ENCODE results near the gene CDH18. TPM values are rescaled to one million over a fixed set of nuclear protein-coding genes. Genes with fewer than 3 reads are reported as not detected.

Gene CDH18
- polyA plus RNA-seq, 3 donors from 2014 or later = not detected

- Mint-ChIP-seq H3K27me3 (ENCODE audit: low read depth in 3 of 3) (peaks cover 0 to 4% (median 0%) of the 10 kb centered on the region in 3 donors), H3K27ac (no peak overlapping the region), H3K4me1 (no peaks in the 10 kb centered on the region), H3K9me3 (peaks cover 16 to 58% (median 31%) of the 10 kb centered on the region in 6 donors), H3K36me3 (peaks cover 0 to 7% (median 5%) of the 10 kb centered on the region in 3 donors), H3K4me3 (no peak overlapping the region)
- DNase-seq = no peak
These were observed 9.5 kb downstream of the CDH18 start for GRCh38 chr5:19978476-19978875.

DNA sequence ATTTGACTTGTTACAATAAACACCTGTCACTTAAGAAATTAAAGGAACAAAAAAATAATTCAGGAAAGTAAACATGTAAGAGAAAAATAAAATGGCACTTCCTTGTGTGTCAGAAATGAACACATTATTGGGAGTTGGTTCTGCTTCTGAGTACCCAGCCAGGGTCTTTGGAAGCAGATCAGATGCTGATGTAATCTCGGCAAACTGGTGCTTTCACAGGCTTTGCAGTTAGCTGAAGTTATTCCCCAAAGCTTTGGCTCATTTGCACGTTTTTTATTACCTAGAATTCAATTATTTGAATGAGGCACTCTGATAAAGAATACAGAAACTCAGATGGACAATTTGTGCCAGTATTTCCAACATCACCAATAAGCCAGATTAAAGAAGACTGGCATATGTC lies 10.9 kb downstream of the CDH18 start:
- Mint-ChIP-seq H3K27me3 (ENCODE audit: low read depth in 3 of 3) (peaks cover 0 to 4% (median 0%) of the 10 kb centered on the region in 3 donors), H3K27ac (no peak overlapping the region), H3K4me1 (no peaks in the 10 kb centered on the region), H3K9me3 (peaks cover 12 to 56% (median 33%) of the 10 kb centered on the region in 6 donors), H3K36me3 (peaks cover 0 to 7% (median 5%) of the 10 kb centered on the region in 3 donors), H3K4me3 (no peak overlapping the region)
- DNase-seq = no peak

DNA sequence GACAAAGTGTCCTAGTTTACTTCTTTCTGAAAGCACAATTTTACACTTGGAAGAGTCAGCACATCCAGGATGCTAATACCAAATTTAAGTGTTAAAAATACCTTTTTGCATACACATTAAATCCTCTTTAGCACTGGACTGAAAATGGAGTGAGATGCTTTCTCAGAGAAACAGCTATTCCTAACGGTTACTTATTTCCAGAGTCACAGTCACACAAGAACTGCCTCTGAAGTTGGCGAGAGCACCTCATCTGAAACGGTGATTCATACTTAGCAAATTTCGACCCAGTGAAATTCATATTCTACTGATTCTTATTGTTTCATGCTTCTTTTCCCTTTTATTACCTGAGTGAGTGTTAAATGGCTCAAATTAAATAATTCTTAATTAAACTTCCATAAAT lies 12.2 kb downstream of the CDH18 start:
- Mint-ChIP-seq H3K27me3 (ENCODE audit: low read depth in 3 of 3) (peaks cover 0 to 4% (median 0%) of the 10 kb centered on the region in 3 donors), H3K4me3 (no peak overlapping the region), H3K27ac (no peak overlapping the region), H3K9me3 (peaks cover 16 to 51% (median 26%) of the 10 kb centered on the region in 6 donors), H3K4me1 (no peaks in the 10 kb centered on the region), H3K36me3 (peaks cover 3 to 7% (median 5%) of the 10 kb centered on the region in 3 donors)
- no peak for DNase-seq

- Mint-ChIP-seq H3K9me3 (peaks cover 5 to 26% (median 14%) of the 10 kb centered on the region in 6 donors), H3K27ac (no peak overlapping the region), H3K4me3 (no peak overlapping the region), H3K27me3 (ENCODE audit: low read depth in 3 of 3) (peaks cover 0 to 2% (median 0%) of the 10 kb centered on the region in 3 donors), H3K4me1 (no peaks in the 10 kb centered on the region), H3K36me3 (no peaks in the 10 kb centered on the region)
- no peak for DNase-seq
These were observed 27.5 kb downstream of the CDH18 start for GRCh38 chr5:19960451-19960850.

- Mint-ChIP-seq H3K4me3 (no peak overlapping the region), H3K9me3 (peaks cover 5 to 32% (median 16%) of the 10 kb centered on the region in 6 donors), H3K36me3 (no peaks in the 10 kb centered on the region), H3K27ac (no peak overlapping the region), H3K27me3 (ENCODE audit: low read depth in 3 of 3) (peaks cover 0 to 2% (median 0%) of the 10 kb centered on the region in 3 donors), H3K4me1 (no peaks in the 10 kb centered on the region)
- DNase-seq = no peak
These were observed 28.1 kb downstream of the CDH18 start for GRCh38 chr5:19959830-19960384.

- Mint-ChIP-seq H3K4me3 (no peak overlapping the region), H3K27ac (no peak overlapping the region), H3K36me3 (no peaks in the 10 kb centered on the region), H3K27me3 (ENCODE audit: low read depth in 3 of 3) (peaks cover 0 to 2% (median 0%) of the 10 kb centered on the region in 3 donors), H3K4me1 (no peaks in the 10 kb centered on the region), H3K9me3 (peaks cover 7 to 38% (median 16%) of the 10 kb centered on the region in 6 donors)
- DNase-seq = no peak
These were observed 37.1 kb downstream of the CDH18 start for GRCh38 chr5:19950897-19951296.

DNA sequence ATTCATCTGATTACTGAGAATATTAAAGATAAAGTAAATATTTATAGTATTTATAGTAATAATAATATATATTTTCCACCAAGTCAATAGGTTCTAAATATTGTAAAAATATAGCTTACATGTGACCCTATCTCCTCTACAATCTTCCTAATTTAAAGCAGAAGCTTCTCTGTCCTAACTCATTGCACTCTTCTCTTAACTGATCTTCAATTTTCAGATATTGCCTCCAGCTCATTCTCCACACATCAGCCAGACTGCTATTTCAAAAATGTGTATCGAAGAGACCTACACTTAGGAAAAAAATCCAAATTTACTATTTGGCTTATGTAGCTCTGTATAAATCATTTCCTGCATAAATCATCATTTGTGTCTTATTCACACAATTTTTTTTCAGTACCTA lies 47.8 kb downstream of the CDH18 start:
- Mint-ChIP-seq H3K36me3 (peaks cover 0 to 3% (median 0%) of the 10 kb centered on the region in 3 donors), H3K4me1 (no peaks in the 10 kb centered on the region), H3K9me3 (peaks cover 7 to 53% (median 25%) of the 10 kb centered on the region in 6 donors), H3K27ac (no peak overlapping the region), H3K27me3 (ENCODE audit: low read depth in 3 of 3) (peaks cover 0 to 2% (median 0%) of the 10 kb centered on the region in 3 donors), H3K4me3 (no peak overlapping the region)
- no peak for DNase-seq

- no peak overlapping the region for H3K27ac Mint-ChIP-seq
- H3K9me3 Mint-ChIP-seq = peaks cover 11 to 50% (median 25%) of the 10 kb centered on the region in 6 donors
- no peak overlapping the region for H3K4me3 Mint-ChIP-seq
- no peaks in the 10 kb centered on the region for H3K36me3 Mint-ChIP-seq
- peaks cover 0 to 2% (median 0%) of the 10 kb centered on the region in 3 donors for H3K27me3 Mint-ChIP-seq (ENCODE audit: low read depth in 3 of 3)
- no peaks in the 10 kb centered on the region for H3K4me1 Mint-ChIP-seq
- no peak for DNase-seq
These were observed 57.5 kb downstream of the CDH18 start for GRCh38 chr5:19930451-19930850.

GRCh38 chr5:19928562-19929421 lies 59.2 kb downstream of the CDH18 start:
- Mint-ChIP-seq H3K4me1 (no peaks in the 10 kb centered on the region), H3K9me3 (peaks cover 11 to 51% (median 23%) of the 10 kb centered on the region in 6 donors), H3K27me3 (ENCODE audit: low read depth in 3 of 3) (peaks cover 0 to 2% (median 0%) of the 10 kb centered on the region in 3 donors), H3K27ac (no peak overlapping the region), H3K36me3 (no peaks in the 10 kb centered on the region), H3K4me3 (no peak overlapping the region)
- DNase-seq = no peak

GRCh38 chr5:19927919-19928318 lies 60.1 kb downstream of the CDH18 start:
- no peak overlapping the region for H3K27ac Mint-ChIP-seq
- peaks cover 6 to 57% (median 27%) of the 10 kb centered on the region in 6 donors for H3K9me3 Mint-ChIP-seq
- peaks cover 0 to 2% (median 0%) of the 10 kb centered on the region in 3 donors for H3K27me3 Mint-ChIP-seq (ENCODE audit: low read depth in 3 of 3)
- no peak for DNase-seq
- H3K4me3 Mint-ChIP-seq = no peak overlapping the region
- no peaks in the 10 kb centered on the region for H3K4me1 Mint-ChIP-seq
- H3K36me3 Mint-ChIP-seq = no peaks in the 10 kb centered on the region

- no peaks in the 10 kb centered on the region for H3K36me3 Mint-ChIP-seq
- peaks cover 0 to 4% (median 0%) of the 10 kb centered on the region in 3 donors for H3K27me3 Mint-ChIP-seq (ENCODE audit: low read depth in 3 of 3)
- no peak for DNase-seq
- H3K9me3 Mint-ChIP-seq = peaks cover 6 to 56% (median 26%) of the 10 kb centered on the region in 6 donors
- H3K4me3 Mint-ChIP-seq = no peak overlapping the region
- no peak overlapping the region for H3K27ac Mint-ChIP-seq
- H3K4me1 Mint-ChIP-seq = no peaks in the 10 kb centered on the region
These were observed 60.8 kb downstream of the CDH18 start for GRCh38 chr5:19927170-19927569.

DNA sequence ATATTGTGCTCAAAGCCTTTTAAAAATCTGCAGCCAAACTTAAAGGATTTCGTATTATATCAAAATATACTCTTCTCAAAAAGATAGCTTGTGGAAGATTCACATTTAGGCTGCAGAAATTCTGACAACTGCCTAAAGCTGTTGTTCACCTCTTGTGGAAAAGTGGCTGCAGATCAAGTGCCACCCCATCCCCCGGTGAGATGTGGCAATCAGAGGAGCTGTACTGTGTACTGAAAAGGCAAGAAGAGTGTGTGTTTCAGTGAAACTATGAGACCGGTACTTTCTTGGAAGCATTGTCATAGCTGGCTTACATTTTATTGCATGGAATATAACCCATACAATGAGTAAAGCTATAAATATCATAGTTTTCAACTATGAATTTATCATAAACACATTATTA lies 64.3 kb downstream of the CDH18 start:
- Mint-ChIP-seq H3K36me3 (no peaks in the 10 kb centered on the region), H3K4me3 (no peak overlapping the region), H3K27me3 (ENCODE audit: low read depth in 3 of 3) (peaks cover 0 to 2% (median 0%) of the 10 kb centered on the region in 3 donors), H3K27ac (no peak overlapping the region), H3K4me1 (no peaks in the 10 kb centered on the region), H3K9me3 (peaks cover 2 to 39% (median 23%) of the 10 kb centered on the region in 6 donors)
- DNase-seq = no peak

GRCh38 chr5:19920761-19921160 lies 67.2 kb downstream of the CDH18 start:
- H3K36me3 Mint-ChIP-seq = no peaks in the 10 kb centered on the region
- peaks cover 2 to 47% (median 25%) of the 10 kb centered on the region in 6 donors for H3K9me3 Mint-ChIP-seq
- H3K4me3 Mint-ChIP-seq = no peak overlapping the region

GRCh38 chr5:19918780-19919179 lies 69.2 kb downstream of the CDH18 start:
- H3K4me1 Mint-ChIP-seq = no peaks in the 10 kb centered on the region
- H3K36me3 Mint-ChIP-seq = no peaks in the 10 kb centered on the region
- peaks cover 2 to 36% (median 23%) of the 10 kb centered on the region in 6 donors for H3K9me3 Mint-ChIP-seq
- no peak for DNase-seq
- no peak overlapping the region for H3K4me3 Mint-ChIP-seq
- peaks cover 0 to 2% (median 0%) of the 10 kb centered on the region in 3 donors for H3K27me3 Mint-ChIP-seq (ENCODE audit: low read depth in 3 of 3)
- no peak overlapping the region for H3K27ac Mint-ChIP-seq

More at GRCh38 chr5:19920761-19921160, 67.2 kb downstream of the CDH18 start:
- Mint-ChIP-seq H3K4me1 (no peaks in the 10 kb centered on the region), H3K27me3 (ENCODE audit: low read depth in 3 of 3) (peaks cover 0 to 2% (median 0%) of the 10 kb centered on the region in 3 donors), H3K27ac (no peak overlapping the region)
- DNase-seq = no peak
